Central memory CD8-positive, alpha-beta T cell (primary cell): ENCODE measurements around the gene POLR1H.
A peak's percentile ranks its signal among the peaks of the same experiment; 100 is the strongest.

Source experiments
- ATAC-seq: fragments of 150-1000 bp; cut with Tn5 transposase; replicated peaks from 2 replicates; pipeline ENCODE4 v1.10.0; 2022; ENCODE audit warnings: mild to moderate bottlenecking, moderate FRiP score, moderate number of reproducible peaks; ENCODE audit not compliant: poor library complexity, severe bottlenecking; ENCODE audit errors: extremely low read depth
- DNase-seq, 2 donors: peaks; one replicate each; pipeline ENCODE4 v3.0.0; 2021; ENCODE audit warnings: low spot score in 2 of 2
- H3K27ac Mint-ChIP-seq: one replicate; pipeline ENCODE4 v1.8.0; 2022; ENCODE audit warnings: low read depth, mild to moderate bottlenecking, moderate library complexity, mixed read lengths
- H3K27me3 Mint-ChIP-seq: one replicate; pipeline ENCODE4 v1.8.0; 2022; ENCODE audit warnings: mixed read lengths
- H3K36me3 Mint-ChIP-seq: one replicate; pipeline ENCODE4 v1.8.0; 2022; ENCODE audit warnings: mild to moderate bottlenecking, moderate library complexity, mixed read lengths; ENCODE audit not compliant: insufficient read depth
- H3K4me1 Mint-ChIP-seq: one replicate; pipeline ENCODE4 v1.8.0; 2022; ENCODE audit warnings: mixed read lengths
- H3K4me3 Mint-ChIP-seq: one replicate; pipeline ENCODE4 v1.8.0; 2022; ENCODE audit warnings: mild to moderate bottlenecking, moderate library complexity, mixed read lengths
- H3K9me3 Mint-ChIP-seq: one replicate; pipeline ENCODE4 v1.8.0; 2022; ENCODE audit warnings: mixed read lengths

POLR1H gene

GRCh38 chr6:30103872-30104179, 42.8 kb downstream of the POLR1H start:
- peaks cover 57% of the 10 kb centered on the region for H3K27me3 Mint-ChIP-seq

DNA sequence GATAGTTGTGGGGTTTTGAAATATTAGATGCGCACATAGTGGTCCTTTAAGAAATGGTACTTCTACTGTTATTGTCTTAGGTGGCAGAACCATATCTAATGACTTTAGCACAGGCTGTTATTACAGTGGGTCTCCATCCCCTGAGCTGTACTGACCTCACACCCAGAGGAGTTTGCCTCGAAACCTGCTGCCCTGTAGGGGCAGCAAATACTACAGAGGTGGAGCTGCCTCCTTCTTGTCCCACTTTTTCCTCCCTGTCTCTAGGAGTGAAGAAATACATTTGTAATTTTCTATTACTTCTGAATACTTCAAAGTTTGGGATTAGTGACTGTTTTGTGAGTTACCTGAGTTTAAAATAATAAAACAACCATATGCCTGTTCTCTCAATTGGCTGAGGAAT, 43.6 kb downstream of the POLR1H start:
- Mint-ChIP-seq H3K27me3 (peaks cover 55% of the 10 kb centered on the region), H3K4me3 (no peak overlapping the region), H3K27ac (no peak overlapping the region), H3K4me1 (peaks cover 32% of the 10 kb centered on the region), H3K36me3 (no peaks in the 10 kb centered on the region), H3K9me3 (no peaks in the 10 kb centered on the region)
- DNase-seq (no peak), ATAC-seq (no peak)

More at GRCh38 chr6:30103872-30104179, 42.8 kb downstream of the POLR1H start:
- ATAC-seq, result no peak
- Mint-ChIP-seq H3K9me3 (no peaks in the 10 kb centered on the region), H3K36me3 (no peaks in the 10 kb centered on the region), H3K4me3 (peak overlapping the region; percentile 68), H3K4me1 (peaks cover 32% of the 10 kb centered on the region), H3K27ac (no peak overlapping the region)
- no peak for DNase-seq

DNA sequence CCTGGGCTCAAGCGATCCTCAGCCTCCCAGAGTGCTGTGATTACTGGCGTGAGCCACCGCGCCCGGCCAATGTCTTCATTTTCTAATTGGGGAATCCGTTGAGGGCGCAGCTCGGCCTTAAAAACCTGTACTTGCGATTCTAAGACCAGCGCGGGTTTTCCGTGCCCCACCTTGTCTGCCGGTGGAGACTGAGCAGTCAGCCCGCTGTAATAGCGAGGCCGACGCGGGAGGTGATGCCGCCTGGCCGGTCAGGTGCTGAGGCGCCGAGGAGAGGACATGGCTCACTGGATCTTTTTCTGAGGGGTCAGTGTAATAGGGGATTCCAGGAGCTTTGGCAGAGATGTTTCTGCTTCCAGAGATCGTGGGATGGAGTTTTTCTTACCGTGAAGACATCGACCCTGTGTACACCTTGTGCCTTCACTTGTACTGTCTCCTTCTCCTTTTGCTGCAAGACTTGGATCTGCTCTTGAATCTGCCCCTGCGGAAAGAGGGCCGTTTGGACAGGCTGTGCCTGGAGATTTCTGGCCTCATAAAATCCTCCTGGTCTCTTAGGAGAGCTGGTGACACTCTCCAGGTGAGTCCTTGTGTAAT, 50.3 kb downstream of the POLR1H start:
- Mint-ChIP-seq H3K9me3 (no peaks in the 10 kb centered on the region), H3K36me3 (no peaks in the 10 kb centered on the region), H3K27ac (no peak overlapping the region), H3K4me1 (no peaks in the 10 kb centered on the region), H3K4me3 (no peak overlapping the region), H3K27me3 (peaks cover 76% of the 10 kb centered on the region)
- ATAC-seq (no peak), DNase-seq (no peak)

DNA sequence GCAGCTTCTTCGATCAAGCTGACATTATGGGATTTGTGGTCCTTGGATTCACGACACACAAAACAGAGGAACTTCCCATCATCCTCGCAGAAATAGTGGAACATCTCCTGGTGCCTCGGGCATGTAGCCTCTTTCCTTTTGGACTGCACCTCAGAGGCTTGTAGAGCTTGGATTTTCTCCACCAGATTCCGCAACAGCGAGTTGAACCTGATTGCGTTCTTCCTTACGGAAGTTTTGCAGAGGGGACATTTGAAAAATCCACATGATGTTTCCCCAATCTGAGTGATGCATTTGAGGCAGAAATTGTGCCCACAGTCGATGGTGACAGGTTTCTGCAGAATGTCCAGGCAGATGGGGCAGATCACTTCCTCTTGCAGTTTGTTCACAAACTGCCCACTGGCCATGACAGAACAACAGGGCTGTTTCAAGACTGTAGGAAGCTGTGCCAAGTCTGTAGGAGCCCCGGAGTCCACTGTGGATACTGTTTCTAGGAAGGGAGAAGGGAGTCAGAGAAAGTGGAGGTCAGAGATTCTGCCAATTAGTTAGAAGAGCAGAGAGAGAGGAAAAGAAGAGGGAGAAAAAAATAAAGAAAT, 51.4 kb downstream of the POLR1H start:
- Mint-ChIP-seq H3K4me3 (no peak overlapping the region), H3K4me1 (no peaks in the 10 kb centered on the region), H3K36me3 (no peaks in the 10 kb centered on the region), H3K27me3 (peaks cover 69% of the 10 kb centered on the region), H3K27ac (no peak overlapping the region), H3K9me3 (no peaks in the 10 kb centered on the region)
- DNase-seq, result no peak
- no peak for ATAC-seq

GRCh38 chr6:30113003-30113759, 52.1 kb downstream of the POLR1H start, which contains the start of gene TRIM31:
Gene TRIM31 (minus strand): TSS chr6:30113090. CDS start chr6:30112805, 285 bp downstream.
- peaks cover 69% of the 10 kb centered on the region for H3K27me3 Mint-ChIP-seq
- DNase-seq (no peak), ATAC-seq (no peak)
- no peaks in the 10 kb centered on the region for H3K9me3 Mint-ChIP-seq
- H3K36me3 Mint-ChIP-seq, result no peaks in the 10 kb centered on the region
- H3K27ac Mint-ChIP-seq, result no peak within 1 kb of the TSS
- no peak within 1 kb of the TSS for H3K4me3 Mint-ChIP-seq
- no peaks in the 10 kb centered on the region for H3K4me1 Mint-ChIP-seq

- DNase-seq (no peak), ATAC-seq (no peak)
- H3K27ac Mint-ChIP-seq, result no peak overlapping the region
- H3K4me1 Mint-ChIP-seq, result no peaks in the 10 kb centered on the region
- no peak overlapping the region for H3K4me3 Mint-ChIP-seq
- no peaks in the 10 kb centered on the region for H3K36me3 Mint-ChIP-seq
- H3K27me3 Mint-ChIP-seq, result peaks cover 69% of the 10 kb centered on the region
- no peaks in the 10 kb centered on the region for H3K9me3 Mint-ChIP-seq
These were observed 52.8 kb downstream of the POLR1H start for GRCh38 chr6:30113841-30114240.
